LNCAP (cell line): ENCODE data around the gene COL6A2.

Experiments used
- TF ChIP-seq, protein P1 (sequence below): fragments of 450-650 bp; IDR thresholded peaks from 2 replicates; pipeline ENCODE4 v1.5.1; 2017; ENCODE audit warnings: mild to moderate bottlenecking

COL6A2 gene

GRCh38 chr21:46154155-46154954 lies 56.4 kb downstream of the COL6A2 start:
- TF ChIP-seq, protein P1, sequence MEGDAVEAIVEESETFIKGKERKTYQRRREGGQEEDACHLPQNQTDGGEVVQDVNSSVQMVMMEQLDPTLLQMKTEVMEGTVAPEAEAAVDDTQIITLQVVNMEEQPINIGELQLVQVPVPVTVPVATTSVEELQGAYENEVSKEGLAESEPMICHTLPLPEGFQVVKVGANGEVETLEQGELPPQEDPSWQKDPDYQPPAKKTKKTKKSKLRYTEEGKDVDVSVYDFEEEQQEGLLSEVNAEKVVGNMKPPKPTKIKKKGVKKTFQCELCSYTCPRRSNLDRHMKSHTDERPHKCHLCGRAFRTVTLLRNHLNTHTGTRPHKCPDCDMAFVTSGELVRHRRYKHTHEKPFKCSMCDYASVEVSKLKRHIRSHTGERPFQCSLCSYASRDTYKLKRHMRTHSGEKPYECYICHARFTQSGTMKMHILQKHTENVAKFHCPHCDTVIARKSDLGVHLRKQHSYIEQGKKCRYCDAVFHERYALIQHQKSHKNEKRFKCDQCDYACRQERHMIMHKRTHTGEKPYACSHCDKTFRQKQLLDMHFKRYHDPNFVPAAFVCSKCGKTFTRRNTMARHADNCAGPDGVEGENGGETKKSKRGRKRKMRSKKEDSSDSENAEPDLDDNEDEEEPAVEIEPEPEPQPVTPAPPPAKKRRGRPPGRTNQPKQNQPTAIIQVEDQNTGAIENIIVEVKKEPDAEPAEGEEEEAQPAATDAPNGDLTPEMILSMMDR, result no peak

DNA sequence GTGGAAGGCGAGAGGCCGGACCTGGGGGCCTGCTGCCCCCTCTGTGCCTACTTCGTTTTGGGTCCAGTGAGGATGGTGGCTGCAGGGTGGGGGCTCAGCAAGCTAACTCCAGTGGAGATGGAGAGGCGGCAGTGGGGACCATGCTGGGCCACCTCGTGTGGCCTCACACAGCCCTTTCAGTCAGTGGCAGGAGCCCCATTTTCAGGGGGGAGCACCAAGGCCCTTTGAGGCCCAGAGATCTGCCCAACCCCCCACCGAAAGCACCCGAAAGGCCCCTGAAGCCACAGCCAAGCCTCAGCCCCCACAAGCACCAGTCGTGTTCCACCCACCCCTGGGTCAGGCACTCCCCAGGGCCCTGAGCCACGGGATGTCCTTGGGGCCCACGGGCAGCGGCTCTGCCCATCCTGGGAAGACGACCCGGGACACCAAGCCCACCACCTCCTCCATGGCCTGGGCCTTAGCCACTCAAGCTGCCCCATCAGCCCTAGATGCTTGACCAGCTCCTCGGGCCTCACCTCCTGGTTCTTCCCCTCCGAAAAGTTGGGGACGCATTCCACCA lies 57.1 kb downstream of the COL6A2 start:
- TF ChIP-seq, protein P1, result no peak

DNA sequence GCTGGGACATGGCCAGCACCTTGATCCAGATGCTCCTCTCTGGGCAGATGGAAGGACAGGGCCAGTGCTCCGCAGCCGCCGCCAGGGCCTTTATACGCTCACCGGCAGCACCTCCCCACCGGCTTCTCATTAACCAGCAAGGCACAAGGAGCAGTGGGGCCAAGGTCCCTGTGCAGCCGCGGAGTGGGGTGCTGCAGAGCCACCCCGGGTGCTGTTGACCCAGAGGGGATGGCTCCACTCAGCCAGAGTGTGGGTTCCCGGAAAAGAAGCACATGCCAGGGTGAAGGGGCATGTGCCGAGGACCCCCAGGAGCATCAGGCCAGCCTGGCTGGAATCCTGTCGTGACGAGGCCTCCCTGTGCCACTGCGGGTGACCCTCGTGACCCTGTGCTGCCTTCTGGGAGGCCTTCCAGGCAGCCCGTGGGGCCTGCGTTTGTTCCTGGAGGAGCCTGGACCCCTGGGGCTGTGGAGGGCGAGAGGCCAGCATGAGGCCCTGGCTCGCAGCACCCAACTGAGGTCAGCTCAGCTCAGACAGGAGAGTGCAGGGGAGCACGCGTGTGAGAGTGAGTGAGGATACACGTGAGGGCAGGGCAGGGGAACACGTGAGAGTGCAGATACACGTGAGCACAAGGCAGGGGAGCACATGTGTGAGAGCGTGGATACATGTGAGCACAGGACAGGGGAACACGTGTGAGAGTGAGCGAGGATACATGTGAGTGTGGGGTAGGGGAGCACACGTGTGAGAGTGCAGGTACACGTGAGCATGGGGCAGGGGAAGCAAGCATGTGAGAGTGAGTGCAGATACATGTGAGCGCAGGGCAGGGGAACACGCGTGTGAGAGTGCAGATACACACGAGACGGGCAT lies 57.8 kb downstream of the COL6A2 start, which contains the start of gene FTCD:
TSS of gene FTCD (minus strand) at position 66 of the 864 bp plus-strand sequence. CDS start at position 10, 56 bp downstream.
- TF ChIP-seq, protein P1, result no peak

DNA sequence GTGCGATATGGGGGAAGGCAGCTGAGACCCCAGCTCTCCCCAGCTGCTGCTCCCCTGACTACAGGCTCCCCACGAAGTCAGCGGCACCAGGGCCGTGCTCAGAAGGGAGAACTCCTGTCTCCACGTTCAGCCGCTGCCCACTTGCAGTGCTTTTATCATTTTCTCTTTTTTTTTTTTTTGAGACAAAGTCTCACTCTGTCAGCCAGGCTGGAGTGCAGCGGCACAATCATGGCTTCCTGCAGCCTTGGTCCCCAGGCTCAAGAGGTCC lies 58.4 kb downstream of the COL6A2 start:
- TF ChIP-seq, protein P1, result no peak

- TF ChIP-seq, protein P1, result no peak
Observed at GRCh38 chr21:46156678-46157077, 58.8 kb downstream of the COL6A2 start.

DNA sequence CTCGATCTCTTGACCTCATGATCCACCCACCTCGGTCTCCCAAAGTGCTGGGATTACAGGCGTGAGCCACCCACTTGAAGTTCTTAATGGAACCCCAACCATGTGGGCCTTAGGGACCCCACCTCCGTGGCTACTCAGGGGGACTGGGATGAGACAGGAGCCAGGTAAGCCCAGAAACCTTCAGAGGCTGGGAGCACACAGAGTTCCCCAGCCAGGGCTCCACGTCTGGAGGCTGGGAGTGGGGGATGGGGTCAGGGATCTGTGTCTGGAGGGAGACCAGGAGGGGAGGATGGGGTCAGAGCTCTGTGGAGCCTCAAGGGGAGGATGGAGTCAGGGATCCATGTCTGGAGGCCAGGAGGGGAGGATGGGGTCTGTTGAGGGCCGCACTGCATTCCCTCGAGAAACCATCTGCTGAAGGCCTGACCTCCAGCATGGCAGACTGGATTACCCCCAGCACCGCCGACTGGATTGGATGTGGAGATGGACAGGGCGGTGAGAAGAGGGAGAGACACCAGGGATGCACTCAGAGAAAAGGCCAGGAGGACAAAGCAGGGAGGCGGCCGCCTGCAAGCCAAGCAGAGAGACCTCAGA lies 59.6 kb downstream of the COL6A2 start:
- TF ChIP-seq, protein P1, result no peak

DNA sequence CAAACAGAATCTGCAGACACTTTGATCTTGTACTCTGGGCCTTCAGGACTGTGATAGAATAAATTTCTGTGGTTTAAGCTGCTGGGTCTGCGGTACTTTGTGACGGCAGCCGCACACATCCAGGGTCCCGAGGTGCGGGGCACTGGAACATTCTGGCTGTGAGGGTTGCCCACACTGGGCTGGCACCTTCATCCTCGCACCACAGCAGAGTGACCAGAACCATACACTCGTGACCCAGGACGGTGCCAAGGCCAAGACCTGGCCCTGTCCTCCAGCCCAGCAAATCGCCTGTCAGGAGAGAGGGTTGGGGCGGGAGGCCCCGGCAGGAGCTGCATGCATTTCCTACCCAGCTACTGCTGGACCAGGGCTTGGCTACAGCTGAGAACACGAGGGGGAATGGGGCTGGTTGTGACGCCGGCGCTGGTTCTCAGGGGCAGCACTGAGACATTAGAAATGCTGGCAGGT lies 60.1 kb downstream of the COL6A2 start:
- TF ChIP-seq, protein P1, result no peak
